HL-60/S4 treated with phorbol 12-myristate 13-acetate at 8.2 ng/mL for 4 days and 3 days (cell line): Measurements from ENCODE around the gene MOXD1.

Experiments
- in situ Hi-C: fragments of 300-500 bp; cut with MboI; formaldehyde crosslinking; loops from 2 replicates; pipeline ENCODE4 v1.15.0; 2022; ENCODE audit warnings: low sequenced_read_pairs

MOXD1 gene

DNA sequence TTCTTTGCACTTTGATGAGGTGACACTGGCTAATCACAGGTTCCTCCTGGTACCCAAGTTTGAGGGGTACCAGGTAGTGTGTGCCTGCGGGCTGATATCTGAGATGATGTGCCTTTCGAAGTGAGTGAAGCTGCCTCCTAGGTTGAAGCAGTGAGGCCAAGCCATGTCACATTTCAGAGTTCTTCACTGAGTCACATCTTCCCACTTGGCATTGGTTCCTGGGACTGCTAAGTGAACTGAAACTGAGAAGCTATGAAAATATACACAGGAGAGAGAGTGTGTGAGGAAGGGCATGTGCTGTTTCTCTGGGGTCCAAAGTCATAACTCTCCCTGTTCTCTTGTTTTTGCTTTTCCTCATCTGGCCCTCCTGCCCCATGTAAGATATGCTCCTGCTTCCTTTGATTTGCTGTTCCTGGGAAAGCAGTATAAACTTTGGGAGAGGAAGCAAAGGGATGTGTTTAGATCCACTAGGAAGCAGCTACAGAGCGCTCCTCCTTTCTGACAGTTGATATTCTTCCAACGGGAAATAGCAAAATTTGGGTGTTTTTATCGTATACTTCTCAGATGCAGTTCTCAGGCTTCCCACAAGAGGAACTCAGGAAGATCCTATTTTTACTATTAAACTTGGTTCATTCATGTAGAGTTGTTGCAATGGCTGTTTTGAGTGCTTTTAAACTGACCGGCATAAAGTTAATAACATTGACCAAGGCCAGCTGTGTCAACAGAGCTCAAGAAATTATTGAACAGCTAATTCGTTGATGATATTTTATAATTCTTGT is 153.7 kb downstream of the MOXD1 start:
- in situ Hi-C loops, result no loop called here

DNA sequence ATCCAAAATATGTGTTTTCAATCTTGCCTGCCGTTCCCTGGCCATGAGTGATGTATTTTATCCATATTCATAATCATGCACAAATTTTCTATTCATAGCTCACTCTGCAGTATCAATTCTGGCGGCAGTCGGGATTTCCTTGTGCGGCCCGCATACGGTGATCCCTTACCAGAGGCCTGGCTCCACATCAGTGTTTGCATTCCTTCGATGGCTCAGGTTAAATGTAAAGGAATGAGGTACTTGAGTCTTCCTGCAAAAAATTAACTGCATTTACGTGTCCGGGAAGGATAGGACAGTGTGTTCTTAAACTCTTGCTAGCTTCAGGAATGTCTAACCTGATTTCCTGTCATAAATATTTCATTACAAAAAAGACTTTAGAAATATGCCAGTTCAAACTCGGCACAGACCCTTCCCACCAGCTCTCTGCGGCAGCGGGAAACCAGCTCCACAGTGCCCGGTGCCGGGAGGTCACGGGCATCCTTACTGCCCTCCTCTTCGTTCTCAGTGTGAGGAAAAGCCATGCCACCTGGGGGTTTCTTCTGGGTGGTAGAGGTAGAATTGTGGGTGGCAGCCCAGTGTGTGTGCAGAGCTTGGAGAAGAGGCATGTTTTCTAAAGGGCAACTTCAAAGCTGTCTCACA is 154.5 kb downstream of the MOXD1 start:
- in situ Hi-C loops, result no loop called here

- in situ Hi-C loops, result no loop called here
These were observed 155.1 kb downstream of the MOXD1 start for GRCh38 chr6:132246120-132246617.
